ENCODE results near the gene NHS.
A peak's percentile ranks its signal among the peaks of the same experiment; 100 is the strongest.
"Not testable (repeated sequence)": the region's sequence is repeated elsewhere in the genome, so short reads cannot be mapped to it uniquely, and the experiment has no call there.

NHS gene

GRCh38 chrX:17567187-17567586 lies 192.2 kb downstream of the NHS start:
- Histone ChIP-seq H3K27me3 (ENCODE audit: insufficient read depth, low read length, poor library complexity) (no peaks in the 10 kb centered on the region), H3K56ac (ENCODE audit: low read length) (no peak overlapping the region), H3K36me3 (ENCODE audit: control insufficient read depth, insufficient read depth, low read length) (no peaks in the 10 kb centered on the region), H3K27ac (ENCODE audit: low read depth, low read length) (no peak overlapping the region), H3K9ac (ENCODE audit: low read length) (no peak overlapping the region), H2BK120ac (ENCODE audit: low read depth, low read length) (no peak overlapping the region), H3K79me2 (ENCODE audit: control insufficient read depth, insufficient read depth, low read length) (no peaks in the 10 kb centered on the region), H3K4me1 (ENCODE audit: control insufficient read depth, low read depth, low read length) (no peaks in the 10 kb centered on the region), H2BK15ac (replicated peaks; ENCODE audit: low read depth) (no peak overlapping the region), H3K4ac (ENCODE audit: low read depth, low read length) (no peak overlapping the region), H3K23ac (ENCODE audit: low read length) (no peak overlapping the region), H3K18ac (ENCODE audit: low read length) (no peak overlapping the region), H4K8ac (ENCODE audit: low read depth, low read length) (no peak overlapping the region), H3K79me1 (ENCODE audit: low read length) (no peaks in the 10 kb centered on the region), H2BK5ac (ENCODE audit: low read length) (no peak overlapping the region), H3K4me3 (ENCODE audit: low read length) (no peak overlapping the region), H3K4me2 (ENCODE audit: low read length) (no peak overlapping the region), H2AK5ac (ENCODE audit: low read length) (no peak overlapping the region), H4K5ac (ENCODE audit: low read length) (no peak overlapping the region)
- no peak for DNase-seq
- no CpG with 5 or more reads among the region's 8 CpGs for WGBS (ENCODE audit: extremely low coverage, insufficient coverage, low lambda C conversion rate)

GRCh38 chrX:17567821-17568220 lies 192.8 kb downstream of the NHS start:
- no peaks in the 10 kb centered on the region for H3K27me3 ChIP-seq (ENCODE audit: insufficient read depth, low read length, poor library complexity)
- no CpG with 5 or more reads among the region's 2 CpGs for WGBS (ENCODE audit: extremely low coverage, insufficient coverage, low lambda C conversion rate)
- H3K4me1 ChIP-seq (ENCODE audit: control insufficient read depth, low read depth, low read length): no peaks in the 10 kb centered on the region
- no peak overlapping the region for H3K18ac ChIP-seq (ENCODE audit: low read length)
- H3K79me2 ChIP-seq (ENCODE audit: control insufficient read depth, insufficient read depth, low read length): no peaks in the 10 kb centered on the region
- no peak overlapping the region for H4K8ac ChIP-seq (ENCODE audit: low read depth, low read length)
- no peak overlapping the region for H3K9ac ChIP-seq (ENCODE audit: low read length)
- no peaks in the 10 kb centered on the region for H3K79me1 ChIP-seq (ENCODE audit: low read length)
- H3K4me3 ChIP-seq (ENCODE audit: low read length): no peak overlapping the region
- no peak overlapping the region for H2BK120ac ChIP-seq (ENCODE audit: low read depth, low read length)
- no peak for DNase-seq
- no peaks in the 10 kb centered on the region for H3K36me3 ChIP-seq (ENCODE audit: control insufficient read depth, insufficient read depth, low read length)
- no peak overlapping the region for H2BK15ac ChIP-seq (replicated peaks; ENCODE audit: low read depth)
- H2AK5ac ChIP-seq (ENCODE audit: low read length): no peak overlapping the region
- no peak overlapping the region for H3K23ac ChIP-seq (ENCODE audit: low read length)
- no peak overlapping the region for H3K56ac ChIP-seq (ENCODE audit: low read length)
- no peak overlapping the region for H4K5ac ChIP-seq (ENCODE audit: low read length)
- no peak overlapping the region for H3K4ac ChIP-seq (ENCODE audit: low read depth, low read length)
- H2BK5ac ChIP-seq (ENCODE audit: low read length): no peak overlapping the region
- no peak overlapping the region for H3K4me2 ChIP-seq (ENCODE audit: low read length)
- H3K27ac ChIP-seq (ENCODE audit: low read depth, low read length): no peak overlapping the region

GRCh38 chrX:17568804-17569203 lies 193.8 kb downstream of the NHS start:
- not testable (repeated sequence) for H3K4me1 ChIP-seq (ENCODE audit: control insufficient read depth, low read depth, low read length); H3K9ac ChIP-seq (ENCODE audit: low read length); H2AK5ac ChIP-seq (ENCODE audit: low read length); H3K27me3 ChIP-seq (ENCODE audit: insufficient read depth, low read length, poor library complexity); H3K23ac ChIP-seq (ENCODE audit: low read length); H4K8ac ChIP-seq (ENCODE audit: low read depth, low read length); H3K4ac ChIP-seq (ENCODE audit: low read depth, low read length); H2BK15ac ChIP-seq (replicated peaks; ENCODE audit: low read depth); H2BK120ac ChIP-seq (ENCODE audit: low read depth, low read length); H3K36me3 ChIP-seq (ENCODE audit: control insufficient read depth, insufficient read depth, low read length); H3K4me3 ChIP-seq (ENCODE audit: low read length); H4K5ac ChIP-seq (ENCODE audit: low read length); DNase-seq; H3K18ac ChIP-seq (ENCODE audit: low read length); H3K56ac ChIP-seq (ENCODE audit: low read length); H2BK5ac ChIP-seq (ENCODE audit: low read length); H3K79me2 ChIP-seq (ENCODE audit: control insufficient read depth, insufficient read depth, low read length); H3K79me1 ChIP-seq (ENCODE audit: low read length); H3K4me2 ChIP-seq (ENCODE audit: low read length); H3K27ac ChIP-seq (ENCODE audit: low read depth, low read length)
- no CpG with 5 or more reads among the region's 3 CpGs for WGBS (ENCODE audit: extremely low coverage, insufficient coverage, low lambda C conversion rate)

- no CpG with 5 or more reads among the region's 5 CpGs for WGBS (ENCODE audit: extremely low coverage, insufficient coverage, low lambda C conversion rate)
- Histone ChIP-seq H3K4me3 (ENCODE audit: low read length) (no peak overlapping the region), H4K5ac (ENCODE audit: low read length) (no peak overlapping the region), H3K79me2 (ENCODE audit: control insufficient read depth, insufficient read depth, low read length) (no peaks in the 10 kb centered on the region), H2AK5ac (ENCODE audit: low read length) (no peak overlapping the region), H3K27ac (ENCODE audit: low read depth, low read length) (no peak overlapping the region), H3K4me1 (ENCODE audit: control insufficient read depth, low read depth, low read length) (no peaks in the 10 kb centered on the region), H2BK5ac (ENCODE audit: low read length) (no peak overlapping the region), H3K79me1 (ENCODE audit: low read length) (no peaks in the 10 kb centered on the region), H3K36me3 (ENCODE audit: control insufficient read depth, insufficient read depth, low read length) (no peaks in the 10 kb centered on the region), H4K8ac (ENCODE audit: low read depth, low read length) (no peak overlapping the region), H3K23ac (ENCODE audit: low read length) (no peak overlapping the region), H3K27me3 (ENCODE audit: insufficient read depth, low read length, poor library complexity) (no peaks in the 10 kb centered on the region), H3K4me2 (ENCODE audit: low read length) (no peak overlapping the region), H3K18ac (ENCODE audit: low read length) (no peak overlapping the region), H3K9ac (ENCODE audit: low read length) (no peak overlapping the region), H2BK120ac (ENCODE audit: low read depth, low read length) (no peak overlapping the region), H2BK15ac (replicated peaks; ENCODE audit: low read depth) (no peak overlapping the region), H3K56ac (ENCODE audit: low read length) (no peak overlapping the region), H3K4ac (ENCODE audit: low read depth, low read length) (no peak overlapping the region)
- no peak for DNase-seq
Measured at GRCh38 chrX:17579026-17579425, 204.0 kb downstream of the NHS start.

GRCh38 chrX:17580539-17581152 lies 205.6 kb downstream of the NHS start:
- H3K4me2 ChIP-seq (ENCODE audit: low read length): no peak overlapping the region
- no peak overlapping the region for H2BK15ac ChIP-seq (replicated peaks; ENCODE audit: low read depth)
- no peak overlapping the region for H3K4ac ChIP-seq (ENCODE audit: low read depth, low read length)
- H3K56ac ChIP-seq (ENCODE audit: low read length): no peak overlapping the region
- no peak overlapping the region for H2BK5ac ChIP-seq (ENCODE audit: low read length)
- peak; percentile 27 for DNase-seq
- no peaks in the 10 kb centered on the region for H3K4me1 ChIP-seq (ENCODE audit: control insufficient read depth, low read depth, low read length)
- no peak overlapping the region for H4K8ac ChIP-seq (ENCODE audit: low read depth, low read length)
- no peak overlapping the region for H3K4me3 ChIP-seq (ENCODE audit: low read length)
- no peak overlapping the region for H2BK120ac ChIP-seq (ENCODE audit: low read depth, low read length)
- no peak overlapping the region for H3K27ac ChIP-seq (ENCODE audit: low read depth, low read length)
- no peak overlapping the region for H4K5ac ChIP-seq (ENCODE audit: low read length)
- no peak overlapping the region for H2AK5ac ChIP-seq (ENCODE audit: low read length)
- H3K36me3 ChIP-seq (ENCODE audit: control insufficient read depth, insufficient read depth, low read length): no peaks in the 10 kb centered on the region
- H3K79me1 ChIP-seq (ENCODE audit: low read length): no peaks in the 10 kb centered on the region
- no peak overlapping the region for H3K23ac ChIP-seq (ENCODE audit: low read length)
- no peak overlapping the region for H3K9ac ChIP-seq (ENCODE audit: low read length)
- H3K18ac ChIP-seq (ENCODE audit: low read length): no peak overlapping the region
- no peaks in the 10 kb centered on the region for H3K27me3 ChIP-seq (ENCODE audit: insufficient read depth, low read length, poor library complexity)
- WGBS (ENCODE audit: extremely low coverage, insufficient coverage, low lambda C conversion rate): no CpG with 5 or more reads among the region's 6 CpGs
- H3K79me2 ChIP-seq (ENCODE audit: control insufficient read depth, insufficient read depth, low read length): no peaks in the 10 kb centered on the region

GRCh38 chrX:17581641-17582040 lies 206.6 kb downstream of the NHS start:
- Histone ChIP-seq H2BK5ac (ENCODE audit: low read length) (no peak overlapping the region), H3K4me2 (ENCODE audit: low read length) (no peak overlapping the region), H3K56ac (ENCODE audit: low read length) (no peak overlapping the region), H3K4me1 (ENCODE audit: control insufficient read depth, low read depth, low read length) (no peaks in the 10 kb centered on the region), H2BK120ac (ENCODE audit: low read depth, low read length) (no peak overlapping the region), H3K27me3 (ENCODE audit: insufficient read depth, low read length, poor library complexity) (no peaks in the 10 kb centered on the region), H4K5ac (ENCODE audit: low read length) (no peak overlapping the region), H3K36me3 (ENCODE audit: control insufficient read depth, insufficient read depth, low read length) (no peaks in the 10 kb centered on the region), H2AK5ac (ENCODE audit: low read length) (no peak overlapping the region), H3K27ac (ENCODE audit: low read depth, low read length) (no peak overlapping the region), H4K8ac (ENCODE audit: low read depth, low read length) (no peak overlapping the region), H3K23ac (ENCODE audit: low read length) (no peak overlapping the region), H3K18ac (ENCODE audit: low read length) (no peak overlapping the region), H2BK15ac (replicated peaks; ENCODE audit: low read depth) (no peak overlapping the region), H3K79me1 (ENCODE audit: low read length) (no peaks in the 10 kb centered on the region), H3K79me2 (ENCODE audit: control insufficient read depth, insufficient read depth, low read length) (no peaks in the 10 kb centered on the region), H3K4me3 (ENCODE audit: low read length) (no peak overlapping the region), H3K9ac (ENCODE audit: low read length) (no peak overlapping the region), H3K4ac (ENCODE audit: low read depth, low read length) (no peak overlapping the region)
- no CpG with 5 or more reads among the region's 5 CpGs for WGBS (ENCODE audit: extremely low coverage, insufficient coverage, low lambda C conversion rate)
- DNase-seq: no peak
